ENCODE data around the gene RABL3. TPM values are rescaled to one million over a fixed set of nuclear protein-coding genes. Genes with fewer than 3 reads are reported as not detected.

Gene RABL3
- total and polyA plus RNA-seq, 2 donors (not counting 1 experiment from before 2014, with no cell fraction given), result 11.9 to 13.4 TPM

- H3K27ac ChIP-seq (ENCODE audit: insufficient read depth, low read length), result no peak overlapping the region
- no peaks in the 10 kb centered on the region for H4K20me1 ChIP-seq (ENCODE audit: control insufficient read depth, extremely low read depth, insufficient read depth, low read length)
- no peak for TF ChIP-seq EZH2 (IDR thresholded peaks at IDR 0.05; ENCODE audit: low read length, missing control alignments)
- TF ChIP-seq, protein P1, sequence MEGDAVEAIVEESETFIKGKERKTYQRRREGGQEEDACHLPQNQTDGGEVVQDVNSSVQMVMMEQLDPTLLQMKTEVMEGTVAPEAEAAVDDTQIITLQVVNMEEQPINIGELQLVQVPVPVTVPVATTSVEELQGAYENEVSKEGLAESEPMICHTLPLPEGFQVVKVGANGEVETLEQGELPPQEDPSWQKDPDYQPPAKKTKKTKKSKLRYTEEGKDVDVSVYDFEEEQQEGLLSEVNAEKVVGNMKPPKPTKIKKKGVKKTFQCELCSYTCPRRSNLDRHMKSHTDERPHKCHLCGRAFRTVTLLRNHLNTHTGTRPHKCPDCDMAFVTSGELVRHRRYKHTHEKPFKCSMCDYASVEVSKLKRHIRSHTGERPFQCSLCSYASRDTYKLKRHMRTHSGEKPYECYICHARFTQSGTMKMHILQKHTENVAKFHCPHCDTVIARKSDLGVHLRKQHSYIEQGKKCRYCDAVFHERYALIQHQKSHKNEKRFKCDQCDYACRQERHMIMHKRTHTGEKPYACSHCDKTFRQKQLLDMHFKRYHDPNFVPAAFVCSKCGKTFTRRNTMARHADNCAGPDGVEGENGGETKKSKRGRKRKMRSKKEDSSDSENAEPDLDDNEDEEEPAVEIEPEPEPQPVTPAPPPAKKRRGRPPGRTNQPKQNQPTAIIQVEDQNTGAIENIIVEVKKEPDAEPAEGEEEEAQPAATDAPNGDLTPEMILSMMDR (conservative IDR thresholded peaks at IDR 0.05 in 1 of 2, IDR thresholded peaks at IDR 0.05 in 1 of 2; ENCODE audit: low read depth in 1 of 2, low read length in 2 of 2), result no peak
- no peaks in the 10 kb centered on the region for H3K9me3 ChIP-seq (ENCODE audit: control insufficient read depth, insufficient read depth, low read depth, low read length)
- peaks cover 7% of the 10 kb centered on the region for H3K4me1 ChIP-seq (ENCODE audit: control insufficient read depth, extremely low read depth, insufficient read depth, low read length)
- DNase-seq (ENCODE audit: low read depth in 2 of 2), result peak in 1 of 2 donors; percentile 22
- no peaks in the 10 kb centered on the region for H3K36me3 ChIP-seq (ENCODE audit: control insufficient read depth, insufficient read depth, low read length)
- H3K27me3 ChIP-seq (ENCODE audit: control insufficient read depth, insufficient read depth, low read length), result no peaks in the 10 kb centered on the region
- no peak overlapping the region for H3K4me2 ChIP-seq (ENCODE audit: extremely low read depth, insufficient read depth, low read length)
- H3K4me3 ChIP-seq (replicated peaks in 1 of 4; ENCODE audit: control extremely low read depth in 1 of 4, insufficient read depth in 1 of 4, low read depth in 3 of 4, low read length in 4 of 4), result no peak overlapping the region
- H2AFZ ChIP-seq (ENCODE audit: low read length), result no peak overlapping the region
- no peak overlapping the region for H3K9ac ChIP-seq (ENCODE audit: insufficient read depth, low read length)
- H3K79me2 ChIP-seq (ENCODE audit: control insufficient read depth, insufficient read depth, low read length), result no peaks in the 10 kb centered on the region
Observed at GRCh38 chr3:120683213-120683612, 59.1 kb downstream of the RABL3 start.

GRCh38 chr3:120682095-120682681, 60.1 kb downstream of the RABL3 start, which contains the start of gene HGD:
Gene HGD, minus strand, starts transcription at chr3:120682239. Its CDS starts 128 bp downstream, at chr3:120682111.
- no peak for DNase-seq (ENCODE audit: low read depth in 2 of 2)
- no peak for TF ChIP-seq EZH2 (IDR thresholded peaks at IDR 0.05; ENCODE audit: low read length, missing control alignments)
- TF ChIP-seq, protein P1 (conservative IDR thresholded peaks at IDR 0.05 in 1 of 2, IDR thresholded peaks at IDR 0.05 in 1 of 2; ENCODE audit: low read depth in 1 of 2, low read length in 2 of 2), result no peak
- no peaks in the 10 kb centered on the region for H4K20me1 ChIP-seq (ENCODE audit: control insufficient read depth, extremely low read depth, insufficient read depth, low read length)
- H3K27me3 ChIP-seq (ENCODE audit: control insufficient read depth, insufficient read depth, low read length), result no peaks in the 10 kb centered on the region
- no peak within 1 kb of the TSS for H3K27ac ChIP-seq (ENCODE audit: insufficient read depth, low read length)
- no peak within 1 kb of the TSS for H2AFZ ChIP-seq (ENCODE audit: low read length)
- H3K4me3 ChIP-seq (replicated peaks in 1 of 4; ENCODE audit: control extremely low read depth in 1 of 4, insufficient read depth in 1 of 4, low read depth in 3 of 4, low read length in 4 of 4), result no peak within 1 kb of the TSS
- peaks cover 7% of the 10 kb centered on the region for H3K4me1 ChIP-seq (ENCODE audit: control insufficient read depth, extremely low read depth, insufficient read depth, low read length)
- no peaks in the 10 kb centered on the region for H3K79me2 ChIP-seq (ENCODE audit: control insufficient read depth, insufficient read depth, low read length)
- H3K9me3 ChIP-seq (ENCODE audit: control insufficient read depth, insufficient read depth, low read depth, low read length), result no peaks in the 10 kb centered on the region
- H3K36me3 ChIP-seq (ENCODE audit: control insufficient read depth, insufficient read depth, low read length), result no peaks in the 10 kb centered on the region
- no peak within 1 kb of the TSS for H3K9ac ChIP-seq (ENCODE audit: insufficient read depth, low read length)
- H3K4me2 ChIP-seq (ENCODE audit: extremely low read depth, insufficient read depth, low read length), result no peak within 1 kb of the TSS

DNA sequence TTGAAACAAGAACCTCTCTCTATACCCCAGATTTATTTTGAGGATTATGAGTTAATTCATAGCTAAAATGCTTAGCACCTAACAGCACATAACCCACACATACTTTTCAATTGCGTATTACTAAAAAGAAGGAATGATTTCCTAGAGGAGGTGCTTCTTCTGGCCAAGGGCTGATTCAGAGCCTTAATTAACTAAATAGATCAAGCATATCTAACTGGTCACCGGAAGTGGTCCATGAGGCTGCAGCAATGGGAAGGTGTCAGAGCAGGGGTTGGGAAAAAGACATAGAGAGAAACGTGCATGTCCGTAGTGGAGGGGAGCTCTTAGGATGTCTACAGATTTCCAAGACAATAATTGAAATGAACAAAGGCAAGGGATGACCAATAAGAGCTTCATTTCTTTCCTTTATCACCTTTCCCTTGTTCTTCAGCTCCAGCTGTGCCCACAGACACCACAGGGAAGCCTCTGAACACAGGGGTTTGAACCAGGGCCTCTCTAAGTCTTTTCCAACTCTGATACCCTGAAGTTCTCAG, 60.7 kb downstream of the RABL3 start:
- H3K27ac ChIP-seq (ENCODE audit: insufficient read depth, low read length), result no peak overlapping the region
- no peaks in the 10 kb centered on the region for H3K36me3 ChIP-seq (ENCODE audit: control insufficient read depth, insufficient read depth, low read length)
- no peak for DNase-seq (ENCODE audit: low read depth in 2 of 2)
- peaks cover 7% of the 10 kb centered on the region for H3K4me1 ChIP-seq (ENCODE audit: control insufficient read depth, extremely low read depth, insufficient read depth, low read length)
- no peak overlapping the region for H3K4me2 ChIP-seq (ENCODE audit: extremely low read depth, insufficient read depth, low read length)
- H3K4me3 ChIP-seq (replicated peaks in 1 of 4; ENCODE audit: control extremely low read depth in 1 of 4, insufficient read depth in 1 of 4, low read depth in 3 of 4, low read length in 4 of 4), result no peak overlapping the region
- H4K20me1 ChIP-seq (ENCODE audit: control insufficient read depth, extremely low read depth, insufficient read depth, low read length), result no peaks in the 10 kb centered on the region
- no peak for TF ChIP-seq EZH2 (IDR thresholded peaks at IDR 0.05; ENCODE audit: low read length, missing control alignments)
- TF ChIP-seq, protein P1 (conservative IDR thresholded peaks at IDR 0.05 in 1 of 2, IDR thresholded peaks at IDR 0.05 in 1 of 2; ENCODE audit: low read depth in 1 of 2, low read length in 2 of 2), result no peak
- no peaks in the 10 kb centered on the region for H3K9me3 ChIP-seq (ENCODE audit: control insufficient read depth, insufficient read depth, low read depth, low read length)
- no peaks in the 10 kb centered on the region for H3K79me2 ChIP-seq (ENCODE audit: control insufficient read depth, insufficient read depth, low read length)
- no peak overlapping the region for H2AFZ ChIP-seq (ENCODE audit: low read length)
- no peaks in the 10 kb centered on the region for H3K27me3 ChIP-seq (ENCODE audit: control insufficient read depth, insufficient read depth, low read length)
- H3K9ac ChIP-seq (ENCODE audit: insufficient read depth, low read length), result no peak overlapping the region

Measured in fibroblast of lung (primary cell).